Right renal pelvis (tissue), 4 donors: ENCODE results near the gene C9orf85. TPM values are rescaled to one million over a fixed set of nuclear protein-coding genes. Genes with fewer than 3 reads are reported as not detected.
"Not testable (repeated sequence)": the region's sequence is repeated elsewhere in the genome, so short reads cannot be mapped to it uniquely, and the experiment has no call there.

ENCODE experiments used
- DNase-seq, 4 donors: peaks; one replicate each; pipeline ENCODE4 v3.0.0-alpha.2; 2013; ENCODE audit warnings: low read depth in 4 of 4, low spot score in 3 of 4, missing footprints in 1 of 4
- polyA plus RNA-seq, 4 donors: library from polyadenylated mRNA; unstranded; fragments of 120-200 nt; gene quantifications; one replicate each; pipeline ENCODE4 v1.2.1, GENCODE V29; 2013; ENCODE audit not compliant: insufficient read length in 4 of 4

Gene C9orf85
- polyA plus RNA-seq, 4 donors = 16.5 to 18.9 (median 17.8) TPM

GRCh38 chr9:71937070-71937625 lies 25.7 kb downstream of the C9orf85 start:
- no peak for DNase-seq

GRCh38 chr9:71937898-71938297 lies 26.5 kb downstream of the C9orf85 start:
- DNase-seq = no peak

GRCh38 chr9:71941060-71941568 lies 29.7 kb downstream of the C9orf85 start:
- DNase-seq = no peak

- DNase-seq = no peak
Observed at GRCh38 chr9:71941998-71942567, 30.6 kb downstream of the C9orf85 start.

GRCh38 chr9:71944754-71945375 lies 33.4 kb downstream of the C9orf85 start:
- no peak for DNase-seq

- not testable (repeated sequence) for DNase-seq
Observed at GRCh38 chr9:71954652-71955051, 43.2 kb downstream of the C9orf85 start.

- DNase-seq = no peak
Observed at GRCh38 chr9:71955300-71955915, 44.0 kb downstream of the C9orf85 start.

- DNase-seq = no peak
Observed at GRCh38 chr9:71962328-71962727, 50.9 kb downstream of the C9orf85 start.

- not testable (repeated sequence) for DNase-seq
Observed at GRCh38 chr9:71963471-71963996, 52.1 kb downstream of the C9orf85 start.

GRCh38 chr9:71965403-71965802 lies 54.0 kb downstream of the C9orf85 start:
- no peak for DNase-seq

GRCh38 chr9:71966601-71967000 lies 55.2 kb downstream of the C9orf85 start:
- no peak for DNase-seq

GRCh38 chr9:71968541-71969090 lies 57.2 kb downstream of the C9orf85 start:
- DNase-seq = no peak

GRCh38 chr9:71975833-71976232 lies 64.4 kb downstream of the C9orf85 start:
- no peak for DNase-seq

- no peak for DNase-seq
Observed at GRCh38 chr9:71977003-71977402, 65.6 kb downstream of the C9orf85 start.

- no peak for DNase-seq
Observed at GRCh38 chr9:71980266-71981190, 69.1 kb downstream of the C9orf85 start.

- DNase-seq = no peak
Observed at GRCh38 chr9:71981944-71982343, 70.5 kb downstream of the C9orf85 start.

- no peak for DNase-seq
Observed at GRCh38 chr9:71984403-71984802, 73.0 kb downstream of the C9orf85 start.

GRCh38 chr9:71984831-71985281 lies 73.4 kb downstream of the C9orf85 start:
- no peak for DNase-seq

GRCh38 chr9:71985297-71985911 lies 74.0 kb downstream of the C9orf85 start:
- DNase-seq = no peak
